GM23338 (cell line): ENCODE measurements around the gene RBP3. TPM values are rescaled to one million over a fixed set of nuclear protein-coding genes. Genes with fewer than 3 reads are reported as not detected.

Source experiments
- ATAC-seq: fragments of 200-7000 bp; cut with Tn5 transposase; 3 replicates; pipeline ENCODE4 v1.9.1; 2020
- DNase-seq: peaks from one replicate; pipeline ENCODE4 v3.0.0-alpha.2; 2015; ENCODE audit warnings: low spot score
- H2AFZ ChIP-seq: fragments of 200-600 bp; sonication (generic); 2 replicates; pipeline ENCODE4 v1.8.0; 2016; ENCODE audit warnings: antibody characterized with exemption, mild to moderate bottlenecking, moderate library complexity
- H3F3A ChIP-seq: fragments of 200-600 bp; sonication (generic); replicated peaks from 2 replicates; pipeline ENCODE4 v1.8.0; 2017; ENCODE audit warnings: antibody characterized with exemption, mixed run types, low read depth
- H3K27ac ChIP-seq: fragments of 200-600 bp; sonication (generic); 2 replicates; pipeline ENCODE4 v1.6.1; 2016; ENCODE audit warnings: low read depth
- H3K27me3 ChIP-seq: fragments of 200-600 bp; sonication (generic); 2 replicates; pipeline ENCODE4 v1.8.0; 2016; ENCODE audit warnings: mild to moderate bottlenecking, mixed run types, moderate library complexity; ENCODE audit not compliant: insufficient read depth
- H3K36me3 ChIP-seq: fragments of 200-600 bp; sonication (generic); 2 replicates; pipeline ENCODE4 v1.8.0; 2016; ENCODE audit warnings: mild to moderate bottlenecking; ENCODE audit not compliant: insufficient read depth
- H3K4me1 ChIP-seq: fragments of 200-600 bp; sonication (generic); 2 replicates; pipeline ENCODE4 v1.8.0; 2016; ENCODE audit warnings: mild to moderate bottlenecking, moderate library complexity; ENCODE audit not compliant: insufficient read depth
- H3K4me2 ChIP-seq: fragments of 200-600 bp; sonication (generic); 2 replicates; pipeline ENCODE4 v1.7.1; 2017; ENCODE audit warnings: mixed run types
- H3K4me3 ChIP-seq: fragments of 200-600 bp; sonication (generic); 2 replicates; pipeline ENCODE4 v1.6.1; 2016; ENCODE audit warnings: mixed run types
- H3K79me2 ChIP-seq: fragments of 200-600 bp; sonication (generic); replicated peaks from 2 replicates; pipeline ENCODE4 v1.8.0; 2017; ENCODE audit warnings: mild to moderate bottlenecking; ENCODE audit not compliant: insufficient read depth
- H3K9me2 ChIP-seq: fragments of 200-600 bp; sonication (generic); 2 replicates; pipeline ENCODE4 v1.8.0; 2017; ENCODE audit not compliant: insufficient read depth
- H4K20me1 ChIP-seq: fragments of 200-600 bp; sonication (generic); replicated peaks from 2 replicates; pipeline ENCODE4 v1.8.0; 2017; ENCODE audit warnings: mild to moderate bottlenecking; ENCODE audit not compliant: insufficient read depth
- H3K27ac Mint-ChIP-seq: 2 replicates; pipeline ENCODE4 v1.8.0; 2020; ENCODE audit warnings: inconsistent platforms, mild to moderate bottlenecking, moderate library complexity, mixed read lengths
- H3K27me3 Mint-ChIP-seq: 3 replicates; pipeline ENCODE4 v1.8.0; 2022; ENCODE audit warnings: low read depth, mild to moderate bottlenecking, moderate library complexity, mixed read lengths, inconsistent platforms; ENCODE audit not compliant: insufficient read depth, poor library complexity
- H3K36me3 Mint-ChIP-seq: 3 replicates; pipeline ENCODE4 v1.8.0; 2021; ENCODE audit warnings: low read depth, mild to moderate bottlenecking, inconsistent platforms, moderate library complexity, mixed read lengths
- H3K4me1 Mint-ChIP-seq: 3 replicates; pipeline ENCODE4 v1.8.0; 2020; ENCODE audit warnings: mild to moderate bottlenecking, inconsistent platforms, mixed read lengths
- H3K4me3 Mint-ChIP-seq: 3 replicates; pipeline ENCODE4 v1.8.0; 2021; ENCODE audit warnings: moderate library complexity, mild to moderate bottlenecking, inconsistent platforms, mixed read lengths
- H3K9me3 Mint-ChIP-seq: 3 replicates; pipeline ENCODE4 v1.8.0; 2020; ENCODE audit warnings: moderate library complexity, mild to moderate bottlenecking, inconsistent platforms, mixed read lengths
- CREB1 ChIP-seq: fragments of 250-450 bp; sonication (Bioruptor Pico); IDR thresholded peaks from 2 replicates; pipeline ENCODE4 v1.5.0; 2020; ENCODE audit warnings: low read depth, mild to moderate bottlenecking, moderate library complexity
- ETS1 ChIP-seq: IDR thresholded peaks from 2 replicates; pipeline ENCODE4 v1.6.1; 2016; ENCODE audit warnings: antibody characterized with exemption
- JUNB ChIP-seq: IDR thresholded peaks from one replicate; pipeline ENCODE4 v1.6.1; 2016; ENCODE audit warnings: antibody characterized with exemption; ENCODE audit not compliant: unreplicated experiment
- ZNF114 ChIP-seq: fragments of 250-450 bp; sonication (Bioruptor Pico); IDR thresholded peaks from 2 replicates; pipeline ENCODE4 v1.5.0; 2020; ENCODE audit warnings: mild to moderate bottlenecking, moderate library complexity
- ZNF331 ChIP-seq: fragments of 250-450 bp; sonication (Bioruptor Pico); IDR thresholded peaks from 2 replicates; pipeline ENCODE4 v1.5.0; 2020; ENCODE audit warnings: low read depth, mild to moderate bottlenecking, moderate library complexity
- polyA plus RNA-seq: library from polyadenylated mRNA; unstranded; fragments of >200 nt; fragmentation: Nextera tagmentation; extraction: Ambion mirVana; gene quantifications from 2 replicates; pipeline ENCODE4 v1.2.1, GENCODE V29; 2016
- total RNA-seq: library from RNA; depleted of rRNA; stranded (reverse); fragments of >200 nt; shearing (Covaris generic); gene quantifications from 2 replicates; pipeline ENCODE4 v1.2.3, GENCODE V29; 2014
- TF ChIP-seq, protein P1 (sequence below), 2 experiments: fragments of 200-600 bp in 1 of 2; sonication (generic) in 1 of 2; conservative IDR thresholded peaks; 2 replicates each; pipeline versions ENCODE4 v1.5.1 to v1.6.1; 2016 to 2017; ENCODE audit warnings: antibody characterized with exemption in 2 of 2, low read depth in 2 of 2, mild to moderate bottlenecking in 2 of 2, moderate library complexity in 1 of 2
- TF ChIP-seq, protein P2 (sequence below): fragments of 250-450 bp; sonication (Bioruptor Pico); IDR thresholded peaks from 2 replicates; pipeline ENCODE4 v1.5.0; 2020; ENCODE audit warnings: mild to moderate bottlenecking, moderate library complexity

RBP3 gene
- total and polyA plus RNA-seq, 2 experiments from 2014 or later, result not detected

DNA sequence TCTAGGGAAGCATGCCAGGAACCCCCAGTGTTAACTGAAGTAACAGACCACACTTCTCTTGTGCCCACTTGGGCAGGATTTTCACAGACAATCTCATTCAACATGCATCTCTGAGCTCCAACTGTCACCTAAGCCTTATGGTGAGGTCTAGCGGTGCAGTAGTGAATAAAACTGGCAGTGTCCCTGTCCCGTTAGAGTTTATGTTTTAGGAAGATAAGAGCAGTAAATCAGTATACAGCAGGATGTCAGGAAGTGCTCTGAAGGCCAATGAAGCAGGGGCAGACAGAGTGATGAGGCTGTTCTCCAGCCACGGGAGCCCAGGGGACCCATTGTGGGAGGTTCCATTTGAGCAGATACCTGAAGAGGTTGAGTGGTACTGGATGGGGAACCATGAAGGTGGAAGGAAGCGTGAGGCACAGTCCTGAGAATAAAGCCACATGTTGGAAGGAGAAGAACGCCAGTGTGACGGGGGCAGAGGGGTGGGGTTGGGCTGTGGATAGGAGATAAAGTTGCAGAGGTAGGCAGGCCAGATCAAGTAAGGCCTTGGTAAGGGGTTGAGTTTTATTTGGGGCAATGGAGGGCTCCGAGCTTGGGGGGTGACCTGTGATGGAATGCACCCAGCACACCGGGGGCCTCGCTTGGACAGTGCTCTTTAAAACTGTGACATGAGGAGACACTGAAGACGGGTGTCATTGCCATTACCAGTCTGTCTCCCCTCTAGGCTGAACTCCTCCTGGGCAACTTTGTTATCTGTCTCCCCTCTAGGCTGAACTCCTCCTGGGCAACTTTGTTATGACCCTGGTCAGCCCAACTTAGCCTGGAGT is 41.6 kb upstream of the RBP3 start (continued):
- TF ChIP-seq, protein P1, sequence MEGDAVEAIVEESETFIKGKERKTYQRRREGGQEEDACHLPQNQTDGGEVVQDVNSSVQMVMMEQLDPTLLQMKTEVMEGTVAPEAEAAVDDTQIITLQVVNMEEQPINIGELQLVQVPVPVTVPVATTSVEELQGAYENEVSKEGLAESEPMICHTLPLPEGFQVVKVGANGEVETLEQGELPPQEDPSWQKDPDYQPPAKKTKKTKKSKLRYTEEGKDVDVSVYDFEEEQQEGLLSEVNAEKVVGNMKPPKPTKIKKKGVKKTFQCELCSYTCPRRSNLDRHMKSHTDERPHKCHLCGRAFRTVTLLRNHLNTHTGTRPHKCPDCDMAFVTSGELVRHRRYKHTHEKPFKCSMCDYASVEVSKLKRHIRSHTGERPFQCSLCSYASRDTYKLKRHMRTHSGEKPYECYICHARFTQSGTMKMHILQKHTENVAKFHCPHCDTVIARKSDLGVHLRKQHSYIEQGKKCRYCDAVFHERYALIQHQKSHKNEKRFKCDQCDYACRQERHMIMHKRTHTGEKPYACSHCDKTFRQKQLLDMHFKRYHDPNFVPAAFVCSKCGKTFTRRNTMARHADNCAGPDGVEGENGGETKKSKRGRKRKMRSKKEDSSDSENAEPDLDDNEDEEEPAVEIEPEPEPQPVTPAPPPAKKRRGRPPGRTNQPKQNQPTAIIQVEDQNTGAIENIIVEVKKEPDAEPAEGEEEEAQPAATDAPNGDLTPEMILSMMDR (conservative IDR thresholded peaks at IDR 0.05; ENCODE audit: low read depth in 2 of 2), result no peak
- no peak for TF ChIP-seq CREB1 (CRISPR knock-in tag)
- TF ChIP-seq ZNF331, result no peak

GRCh38 chr10:47307381-47307780 is 40.8 kb upstream of the RBP3 start:
- H3K9me3 Mint-ChIP-seq, result no peaks in the 10 kb centered on the region
- no peaks in the 10 kb centered on the region for H3K9me2 ChIP-seq
- no peak overlapping the region for H2AFZ ChIP-seq
- no peaks in the 10 kb centered on the region for H4K20me1 ChIP-seq
- no peak overlapping the region for H3K4me3 Mint-ChIP-seq
- H3F3A ChIP-seq, result no peaks in the 10 kb centered on the region
- no peak overlapping the region for H3K27ac ChIP-seq
- no peaks in the 10 kb centered on the region for H3K4me1 ChIP-seq
- H3K27me3 ChIP-seq, result 0 out of 2 replicates have a peak, but pooled peaks cover under 1% of the 10 kb centered on the region
- peaks cover 18% of the 10 kb centered on the region for H3K27me3 Mint-ChIP-seq
- H3K36me3 Mint-ChIP-seq, result no peaks in the 10 kb centered on the region
- H3K4me3 ChIP-seq, result no peak overlapping the region
- no peak overlapping the region for H3K27ac Mint-ChIP-seq
- no peak for ATAC-seq
- no peaks in the 10 kb centered on the region for H3K79me2 ChIP-seq
- no peak for DNase-seq
- peaks cover 18% of the 10 kb centered on the region for H3K4me1 Mint-ChIP-seq
- no peak overlapping the region for H3K4me2 ChIP-seq
- no peaks in the 10 kb centered on the region for H3K36me3 ChIP-seq
- no peak for TF ChIP-seq ZNF114
- TF ChIP-seq JUNB, result no peak

DNA sequence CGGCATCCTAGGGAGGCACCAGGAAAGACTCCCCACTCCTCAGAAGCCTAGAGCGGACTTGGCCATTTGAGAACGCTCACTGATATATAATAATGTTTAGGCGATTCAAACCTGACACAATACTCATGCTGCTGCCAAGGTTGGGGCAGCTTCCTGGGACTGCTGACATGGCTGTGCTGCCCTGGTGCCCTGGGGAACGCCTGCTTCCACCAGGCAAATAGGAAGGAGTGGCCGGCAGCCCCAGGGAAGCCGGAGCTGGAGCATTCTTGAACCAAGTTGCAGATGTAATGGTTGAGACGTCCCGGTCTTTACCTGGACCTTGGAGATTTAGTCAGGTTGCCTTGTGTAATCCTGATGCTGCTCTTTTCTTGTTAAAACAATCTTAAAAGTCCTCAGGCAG is 39.4 kb upstream of the RBP3 start:
- Mint-ChIP-seq H3K27ac (no peak overlapping the region), H3K36me3 (no peaks in the 10 kb centered on the region), H3K4me1 (peaks cover 18% of the 10 kb centered on the region), H3K27me3 (peaks cover 11% of the 10 kb centered on the region), H3K9me3 (no peaks in the 10 kb centered on the region), H3K4me3 (no peak overlapping the region)
- Histone ChIP-seq H3F3A (no peaks in the 10 kb centered on the region), H3K4me2 (no peak overlapping the region), H2AFZ (no peak overlapping the region), H3K27me3 (no peaks in the 10 kb centered on the region), H3K36me3 (no peaks in the 10 kb centered on the region), H3K27ac (no peak overlapping the region), H3K79me2 (no peaks in the 10 kb centered on the region), H3K4me1 (no peaks in the 10 kb centered on the region), H3K9me2 (no peaks in the 10 kb centered on the region), H4K20me1 (no peaks in the 10 kb centered on the region), H3K4me3 (no peak overlapping the region)
- TF ChIP-seq, protein P1 (conservative IDR thresholded peaks at IDR 0.05; ENCODE audit: low read depth in 2 of 2), result no peak
- TF ChIP-seq, protein P2, sequence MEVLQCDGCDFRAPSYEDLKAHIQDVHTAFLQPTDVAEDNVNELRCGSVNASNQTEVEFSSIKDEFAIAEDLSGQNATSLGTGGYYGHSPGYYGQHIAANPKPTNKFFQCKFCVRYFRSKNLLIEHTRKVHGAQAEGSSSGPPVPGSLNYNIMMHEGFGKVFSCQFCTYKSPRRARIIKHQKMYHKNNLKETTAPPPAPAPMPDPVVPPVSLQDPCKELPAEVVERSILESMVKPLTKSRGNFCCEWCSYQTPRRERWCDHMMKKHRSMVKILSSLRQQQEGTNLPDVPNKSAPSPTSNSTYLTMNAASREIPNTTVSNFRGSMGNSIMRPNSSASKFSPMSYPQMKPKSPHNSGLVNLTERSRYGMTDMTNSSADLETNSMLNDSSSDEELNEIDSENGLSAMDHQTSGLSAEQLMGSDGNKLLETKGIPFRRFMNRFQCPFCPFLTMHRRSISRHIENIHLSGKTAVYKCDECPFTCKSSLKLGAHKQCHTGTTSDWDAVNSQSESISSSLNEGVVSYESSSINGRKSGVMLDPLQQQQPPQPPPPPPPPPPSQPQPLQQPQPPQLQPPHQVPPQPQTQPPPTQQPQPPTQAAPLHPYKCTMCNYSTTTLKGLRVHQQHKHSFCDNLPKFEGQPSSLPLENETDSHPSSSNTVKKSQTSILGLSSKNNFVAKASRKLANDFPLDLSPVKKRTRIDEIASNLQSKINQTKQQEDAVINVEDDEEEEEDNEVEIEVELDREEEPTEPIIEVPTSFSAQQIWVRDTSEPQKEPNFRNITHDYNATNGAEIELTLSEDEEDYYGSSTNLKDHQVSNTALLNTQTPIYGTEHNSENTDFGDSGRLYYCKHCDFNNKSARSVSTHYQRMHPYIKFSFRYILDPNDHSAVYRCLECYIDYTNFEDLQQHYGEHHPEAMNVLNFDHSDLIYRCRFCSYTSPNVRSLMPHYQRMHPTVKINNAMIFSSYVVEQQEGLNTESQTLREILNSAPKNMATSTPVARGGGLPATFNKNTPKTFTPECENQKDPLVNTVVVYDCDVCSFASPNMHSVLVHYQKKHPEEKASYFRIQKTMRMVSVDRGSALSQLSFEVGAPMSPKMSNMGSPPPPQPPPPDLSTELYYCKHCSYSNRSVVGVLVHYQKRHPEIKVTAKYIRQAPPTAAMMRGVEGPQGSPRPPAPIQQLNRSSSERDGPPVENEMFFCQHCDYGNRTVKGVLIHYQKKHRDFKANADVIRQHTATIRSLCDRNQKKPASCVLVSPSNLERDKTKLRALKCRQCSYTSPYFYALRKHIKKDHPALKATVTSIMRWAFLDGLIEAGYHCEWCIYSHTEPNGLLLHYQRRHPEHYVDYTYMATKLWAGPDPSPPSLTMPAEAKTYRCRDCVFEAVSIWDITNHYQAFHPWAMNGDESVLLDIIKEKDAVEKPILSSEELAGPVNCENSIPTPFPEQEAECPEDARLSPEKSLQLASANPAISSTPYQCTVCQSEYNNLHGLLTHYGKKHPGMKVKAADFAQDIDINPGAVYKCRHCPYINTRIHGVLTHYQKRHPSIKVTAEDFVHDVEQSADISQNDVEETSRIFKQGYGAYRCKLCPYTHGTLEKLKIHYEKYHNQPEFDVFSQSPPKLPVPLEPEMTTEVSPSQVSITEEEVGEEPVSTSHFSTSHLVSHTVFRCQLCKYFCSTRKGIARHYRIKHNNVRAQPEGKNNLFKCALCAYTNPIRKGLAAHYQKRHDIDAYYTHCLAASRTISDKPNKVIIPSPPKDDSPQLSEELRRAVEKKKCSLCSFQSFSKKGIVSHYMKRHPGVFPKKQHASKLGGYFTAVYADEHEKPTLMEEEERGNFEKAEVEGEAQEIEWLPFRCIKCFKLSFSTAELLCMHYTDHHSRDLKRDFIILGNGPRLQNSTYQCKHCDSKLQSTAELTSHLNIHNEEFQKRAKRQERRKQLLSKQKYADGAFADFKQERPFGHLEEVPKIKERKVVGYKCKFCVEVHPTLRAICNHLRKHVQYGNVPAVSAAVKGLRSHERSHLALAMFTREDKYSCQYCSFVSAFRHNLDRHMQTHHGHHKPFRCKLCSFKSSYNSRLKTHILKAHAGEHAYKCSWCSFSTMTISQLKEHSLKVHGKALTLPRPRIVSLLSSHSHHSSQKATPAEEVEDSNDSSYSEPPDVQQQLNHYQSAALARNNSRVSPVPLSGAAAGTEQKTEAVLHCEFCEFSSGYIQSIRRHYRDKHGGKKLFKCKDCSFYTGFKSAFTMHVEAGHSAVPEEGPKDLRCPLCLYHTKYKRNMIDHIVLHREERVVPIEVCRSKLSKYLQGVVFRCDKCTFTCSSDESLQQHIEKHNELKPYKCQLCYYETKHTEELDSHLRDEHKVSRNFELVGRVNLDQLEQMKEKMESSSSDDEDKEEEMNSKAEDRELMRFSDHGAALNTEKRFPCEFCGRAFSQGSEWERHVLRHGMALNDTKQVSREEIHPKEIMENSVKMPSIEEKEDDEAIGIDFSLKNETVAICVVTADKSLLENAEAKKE (CRISPR knock-in tag), result no peak
- TF ChIP-seq ZNF114, result no peak
- TF ChIP-seq ETS1, result no peak
- DNase-seq (no peak), ATAC-seq (no peak)
